ENCODE data around the gene SLC7A14.

DNA sequence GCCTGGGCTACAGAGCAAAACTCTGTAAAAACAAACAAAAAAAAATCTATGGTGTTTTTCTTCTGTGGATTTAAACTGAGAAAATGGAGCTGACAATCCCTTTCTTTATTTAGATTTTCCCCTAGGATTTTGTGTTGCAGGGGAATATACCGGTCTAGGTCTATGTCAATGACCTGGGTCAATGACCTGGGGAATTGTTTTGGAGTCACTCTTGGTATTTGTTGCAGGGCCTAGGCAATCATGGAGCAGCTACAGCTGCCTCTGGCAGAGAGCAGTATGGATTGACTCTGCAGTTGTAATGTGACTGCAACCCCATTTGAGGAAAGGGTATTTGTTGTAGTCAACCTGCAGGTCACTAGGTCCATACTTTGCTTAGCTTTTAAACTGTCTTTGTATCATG is 37.6 kb upstream of the SLC7A14 start:
- TF ChIP-seq EZH2 (IDR thresholded peaks at IDR 0.05; ENCODE audit: insufficient read depth, poor library complexity, severe bottlenecking) (no peak), EZH2phosphoT487 (IDR thresholded peaks at IDR 0.05; ENCODE audit: insufficient read depth, low read depth) (no peak)

Data from GM23248 (cell line).